HepG2 (cell line): Measurements from ENCODE around the gene RCBTB1. TPM values are rescaled to one million over a fixed set of nuclear protein-coding genes. Genes with fewer than 3 reads are reported as not detected.

Experiments used
- ATAC-seq: fragments of 200-7000 bp; cut with Tn5 transposase; 3 replicates; pipeline ENCODE4 v1.9.1; 2020; ENCODE audit warnings: mild to moderate bottlenecking, moderate library complexity
- BruUV-seq: library from RNA; stranded (reverse); fragments of 400-500 nt; replicated peaks from 2 replicates; lab custom pipeline; 2021; lab: Mats Ljungman, UMichigan
- CTCF ChIA-PET: fragments of 300-600 bp; formaldehyde crosslinking; extraction: SDS; loops from one replicate; lab custom pipeline; 2021; ENCODE audit warnings: low total read pairs, inconsistent platforms, low intra/inter-chr PET ratio; lab: Yijun Ruan, JAX
- POLR2A ChIA-PET: fragments of 350-600 bp; sonication (Branson Sonifier 250); formaldehyde crosslinking; loops from one replicate; lab custom pipeline; 2020; ENCODE audit warnings: antibody characterized with exemption, inconsistent platforms; lab: Yijun Ruan, JAX
- DNase-seq: peaks from one replicate; pipeline ENCODE4 v3.0.0-alpha.2; 2015; ENCODE audit warnings: low spot score
- FAIRE-seq: peaks from 3 replicates; lab custom pipeline; 2011; peaks lifted over from hg19 to GRCh38; lab: Jason Lieb, UNC
- H2AFZ ChIP-seq: one replicate; pipeline ENCODE4 v1.6.1; 2011; ENCODE audit warnings: low read length, inconsistent platforms
- H3K27ac ChIP-seq: fragments of 300-600 bp; 3 replicates; pipeline ENCODE4 v1.8.0; 2011; ENCODE audit warnings: mixed run types, mild to moderate bottlenecking, mixed read lengths, low read length, inconsistent platforms; ENCODE audit not compliant: insufficient read depth; ENCODE audit errors: extremely low read length
- H3K27me3 ChIP-seq, 2 experiments: fragments of 200-600 bp in 1 of 2; 2 replicates in 1 of 2; 3 replicates in 1 of 2; pipeline versions ENCODE4 v1.6.0 to v1.8.0; 2011; ENCODE audit warnings: low read length in 2 of 2, mild to moderate bottlenecking in 2 of 2, moderate library complexity in 2 of 2, inconsistent platforms in 1 of 2; ENCODE audit not compliant: insufficient read depth in 2 of 2, control insufficient read depth in 1 of 2
- H3K36me3 ChIP-seq, 2 experiments: fragments of 200-600 bp in 1 of 2; replicated peaks in 1 of 2; 2 replicates in 1 of 2; 3 replicates in 1 of 2; pipeline versions ENCODE4 v1.5.1 to v1.8.0; 2011; ENCODE audit warnings: low read length in 2 of 2, inconsistent platforms in 1 of 2; ENCODE audit not compliant: insufficient read depth in 2 of 2, control insufficient read depth in 1 of 2
- H3K4me1 ChIP-seq: 2 replicates; pipeline ENCODE4 v1.5.1; 2012; ENCODE audit warnings: low read length, inconsistent platforms; ENCODE audit not compliant: insufficient read depth
- H3K4me2 ChIP-seq: 2 replicates; pipeline ENCODE4 v1.6.0; 2011; ENCODE audit warnings: low read depth, low read length, inconsistent platforms
- H3K4me3 ChIP-seq, 3 experiments: fragments of 200-600 bp in 1 of 3; sonication (generic), shearing (Covaris generic) in 1 of 3; replicated peaks in 1 of 3; 2 replicates each; pipeline ENCODE4 v1.5.1; 2011 to 2016; ENCODE audit warnings: low read length in 3 of 3, inconsistent platforms in 2 of 3, low read depth in 2 of 3, mild to moderate bottlenecking in 2 of 3, control low read depth in 1 of 3, mixed read lengths in 1 of 3; ENCODE audit not compliant: insufficient read depth in 1 of 3
- H3K79me2 ChIP-seq: one replicate; pipeline ENCODE4 v1.6.1; 2011; ENCODE audit warnings: low read length, inconsistent platforms; ENCODE audit not compliant: insufficient read depth
- H3K9ac ChIP-seq: 2 replicates; pipeline ENCODE4 v1.6.0; 2011; ENCODE audit warnings: mild to moderate bottlenecking, low read depth, low read length, inconsistent platforms; ENCODE audit not compliant: insufficient read depth
- H3K9me3 ChIP-seq: 2 replicates; pipeline ENCODE4 v1.5.1; 2012; ENCODE audit warnings: mild to moderate bottlenecking, low read length
- H4K20me1 ChIP-seq: 2 replicates; pipeline ENCODE4 v1.6.0; 2011; ENCODE audit warnings: inconsistent platforms, mild to moderate bottlenecking, low read length, moderate library complexity; ENCODE audit not compliant: insufficient read depth
- GATA4 ChIP-seq: sonication (generic); IDR thresholded peaks from 2 replicates; pipeline ENCODE4 v1.6.1; 2016; ENCODE audit warnings: antibody characterized with exemption, low read depth, borderline replicate concordance
- HIVEP1 ChIP-seq: sonication (generic); formaldehyde crosslinking; IDR thresholded peaks from 2 replicates; pipeline ENCODE4 v1.4.0; 2020; ENCODE audit warnings: mild to moderate bottlenecking, missing genetic modification reagents
- SIX1 ChIP-seq: sonication (generic); formaldehyde crosslinking; IDR thresholded peaks from 2 replicates; pipeline ENCODE4 v1.4.0; 2020; ENCODE audit warnings: missing genetic modification reagents, borderline replicate concordance
- TARDBP ChIP-seq: sonication (generic); formaldehyde crosslinking; IDR thresholded peaks from 2 replicates; pipeline ENCODE4 v1.8.0; 2022; ENCODE audit warnings: mild to moderate bottlenecking, missing genetic modification reagents
- THYN1 ChIP-seq: sonication (generic); formaldehyde crosslinking; IDR thresholded peaks from 2 replicates; pipeline ENCODE4 v1.8.1; 2023; ENCODE audit warnings: low read depth, mild to moderate bottlenecking, moderate library complexity, missing genetic modification reagents, borderline replicate concordance
- ZNF292 ChIP-seq: sonication (generic); formaldehyde crosslinking; IDR thresholded peaks from 2 replicates; pipeline ENCODE4 v1.8.1; 2022; ENCODE audit warnings: mild to moderate bottlenecking, low read depth, missing genetic modification reagents, borderline replicate concordance
- ZNF816 ChIP-seq: sonication (generic); formaldehyde crosslinking; IDR thresholded peaks from 2 replicates; pipeline ENCODE4 v1.8.0; 2022; ENCODE audit warnings: missing genetic modification reagents, mild to moderate bottlenecking, borderline replicate concordance
- WGBS: methylation state at CpG from one replicate; pipeline ENCODE4 v1.1.6; 2017; ENCODE audit warnings: low lambda C conversion rate; 5-methylcytosine and 5-hydroxymethylcytosine counted together
- in situ Hi-C: cut with HindIII; loops from 2 replicates; pipeline ENCODE4 v1.10.0; 2017; ENCODE audit warnings: low pct_unique_long_range_greater_than_20kb; ENCODE audit not compliant: extremely low pct_ligation_motif_present
- intact Hi-C: fragments of 100-400 bp; cut with micrococcal nuclease; formaldehyde crosslinking; loops from one replicate; pipeline ENCODE4 v1.10.0; 2022; ENCODE audit not compliant: unreplicated experiment
- polyA plus RNA-seq, 8 experiments: library from polyadenylated mRNA; depleted of rRNA in 3 of 8; stranded (reverse) in 7 of 8; unstranded in 1 of 8; fragments of >200 nt; fragmentation: Illumina TruSeq in 4 of 8; extraction: Trizol in 4 of 8; gene quantifications; 2 replicates each; pipeline versions ENCODE4 v1.2.1 to v1.2.3, GENCODE V29; 2011 to 2016; ENCODE audit warnings: low read depth in 4 of 8, missing spikeins in 1 of 8, mixed read lengths in 1 of 8; ENCODE audit not compliant: insufficient read depth in 1 of 8
- total RNA-seq, 5 experiments: library from RNA; depleted of rRNA; stranded (reverse); fragments of >200 nt; fragmentation: Illumina TruSeq; extraction: Trizol; gene quantifications; 2 replicates each; pipeline ENCODE4 v1.2.3, GENCODE V29; 2016; ENCODE audit warnings: low read depth in 1 of 5
- TF ChIP-seq, protein P1 (sequence below): sonication (generic); formaldehyde crosslinking; IDR thresholded peaks from 2 replicates; pipeline ENCODE4 v1.5.1; 2020; ENCODE audit warnings: missing genetic modification reagents, mild to moderate bottlenecking, borderline replicate concordance
- TF ChIP-seq, protein P2 (sequence below): sonication (generic); formaldehyde crosslinking; IDR thresholded peaks from 2 replicates; pipeline ENCODE4 v1.4.0; 2020; ENCODE audit warnings: missing genetic modification reagents, borderline replicate concordance
- TF ChIP-seq, protein P3 (sequence below): sonication (generic); formaldehyde crosslinking; IDR thresholded peaks from 2 replicates; pipeline ENCODE4 v1.8.0; 2022; ENCODE audit warnings: mild to moderate bottlenecking, missing genetic modification reagents, borderline replicate concordance
- TF ChIP-seq, protein P4 (sequence below): sonication (generic); formaldehyde crosslinking; IDR thresholded peaks from 2 replicates; pipeline ENCODE4 v1.4.0; 2020; ENCODE audit warnings: missing genetic modification reagents

RCBTB1 gene
- total and polyA plus RNA-seq, 2 of the 13 experiments (the other 11 are each of a cell fraction or from before 2014, with no cell fraction given): 13.4 to 21.6 TPM

DNA sequence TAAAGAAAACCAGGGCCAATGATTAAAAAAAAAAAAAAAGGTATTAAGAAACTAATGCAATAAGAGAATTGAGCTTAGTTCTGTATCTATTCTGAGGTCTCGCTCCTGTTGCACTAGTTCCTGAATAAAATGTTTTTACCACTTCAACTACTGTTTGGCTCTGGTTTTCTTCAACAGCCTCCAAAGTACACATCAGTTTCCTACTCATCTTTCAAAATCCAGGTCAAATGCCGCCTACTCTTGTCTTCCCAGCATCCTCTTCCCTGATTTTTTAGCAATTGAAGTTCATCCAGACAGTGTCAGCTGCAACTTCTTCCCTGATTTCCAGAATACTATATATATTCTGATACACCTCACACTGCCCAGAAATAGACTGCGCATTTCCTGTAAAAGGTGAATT, 1.4 kb upstream of the RCBTB1 start (continued):
- TF ChIP-seq SIX1: 0 out of 2 replicates have a peak, but pooled peaks have one; percentile 22

DNA sequence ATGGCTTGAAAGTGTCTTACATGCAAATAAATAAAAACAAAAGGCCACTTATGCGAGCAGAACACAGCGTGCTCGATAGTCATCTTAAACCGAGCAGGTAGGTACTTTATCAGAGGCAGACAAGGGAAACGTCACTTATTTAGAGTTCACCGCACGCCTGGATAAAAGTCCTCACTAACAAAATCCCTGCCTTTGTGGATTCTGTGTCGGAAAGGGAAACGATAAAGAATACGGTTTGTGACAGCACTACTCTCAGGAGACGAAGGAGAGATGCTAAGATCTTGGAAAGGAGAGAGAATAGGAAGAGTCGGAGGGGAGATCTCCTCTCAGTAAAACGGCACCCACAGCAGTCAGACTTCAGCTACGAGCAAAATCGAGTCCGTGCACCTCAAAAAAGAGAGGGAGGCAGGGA, 581 bp downstream of the RCBTB1 start:
- no peak for DNase-seq
- intact Hi-C loops (loop anchor here (1.0 to 2.0 kb wide), 2 partner anchors 24 to 36 kb away; no protein-coding TSS in a partner anchor), in situ Hi-C loops (no loop called here)
- TF ChIP-seq, protein P1, sequence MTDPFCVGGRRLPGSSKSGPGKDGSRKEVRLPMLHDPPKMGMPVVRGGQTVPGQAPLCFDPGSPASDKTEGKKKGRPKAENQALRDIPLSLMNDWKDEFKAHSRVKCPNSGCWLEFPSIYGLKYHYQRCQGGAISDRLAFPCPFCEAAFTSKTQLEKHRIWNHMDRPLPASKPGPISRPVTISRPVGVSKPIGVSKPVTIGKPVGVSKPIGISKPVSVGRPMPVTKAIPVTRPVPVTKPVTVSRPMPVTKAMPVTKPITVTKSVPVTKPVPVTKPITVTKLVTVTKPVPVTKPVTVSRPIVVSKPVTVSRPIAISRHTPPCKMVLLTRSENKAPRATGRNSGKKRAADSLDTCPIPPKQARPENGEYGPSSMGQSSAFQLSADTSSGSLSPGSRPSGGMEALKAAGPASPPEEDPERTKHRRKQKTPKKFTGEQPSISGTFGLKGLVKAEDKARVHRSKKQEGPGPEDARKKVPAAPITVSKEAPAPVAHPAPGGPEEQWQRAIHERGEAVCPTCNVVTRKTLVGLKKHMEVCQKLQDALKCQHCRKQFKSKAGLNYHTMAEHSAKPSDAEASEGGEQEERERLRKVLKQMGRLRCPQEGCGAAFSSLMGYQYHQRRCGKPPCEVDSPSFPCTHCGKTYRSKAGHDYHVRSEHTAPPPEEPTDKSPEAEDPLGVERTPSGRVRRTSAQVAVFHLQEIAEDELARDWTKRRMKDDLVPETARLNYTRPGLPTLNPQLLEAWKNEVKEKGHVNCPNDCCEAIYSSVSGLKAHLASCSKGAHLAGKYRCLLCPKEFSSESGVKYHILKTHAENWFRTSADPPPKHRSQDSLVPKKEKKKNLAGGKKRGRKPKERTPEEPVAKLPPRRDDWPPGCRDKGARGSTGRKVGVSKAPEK (CRISPR knock-in tag): 0 out of 2 replicates have a peak, but pooled peaks have one; percentile 12
- TF ChIP-seq HIVEP1 (CRISPR knock-in tag) (no peak), ZNF292 (CRISPR knock-in tag) (0 out of 2 replicates have a peak, but pooled peaks have one; percentile 1), TARDBP (CRISPR knock-in tag) (0 out of 2 replicates have a peak, but pooled peaks have one; percentile 19), GATA4 (no peak), ZNF816 (CRISPR knock-in tag) (peak; percentile 10; the same call in 1 of the 2 replicates), THYN1 (CRISPR knock-in tag) (peak; percentile 41; the same call in 1 of the 2 replicates)
- TF ChIP-seq, protein P2, sequence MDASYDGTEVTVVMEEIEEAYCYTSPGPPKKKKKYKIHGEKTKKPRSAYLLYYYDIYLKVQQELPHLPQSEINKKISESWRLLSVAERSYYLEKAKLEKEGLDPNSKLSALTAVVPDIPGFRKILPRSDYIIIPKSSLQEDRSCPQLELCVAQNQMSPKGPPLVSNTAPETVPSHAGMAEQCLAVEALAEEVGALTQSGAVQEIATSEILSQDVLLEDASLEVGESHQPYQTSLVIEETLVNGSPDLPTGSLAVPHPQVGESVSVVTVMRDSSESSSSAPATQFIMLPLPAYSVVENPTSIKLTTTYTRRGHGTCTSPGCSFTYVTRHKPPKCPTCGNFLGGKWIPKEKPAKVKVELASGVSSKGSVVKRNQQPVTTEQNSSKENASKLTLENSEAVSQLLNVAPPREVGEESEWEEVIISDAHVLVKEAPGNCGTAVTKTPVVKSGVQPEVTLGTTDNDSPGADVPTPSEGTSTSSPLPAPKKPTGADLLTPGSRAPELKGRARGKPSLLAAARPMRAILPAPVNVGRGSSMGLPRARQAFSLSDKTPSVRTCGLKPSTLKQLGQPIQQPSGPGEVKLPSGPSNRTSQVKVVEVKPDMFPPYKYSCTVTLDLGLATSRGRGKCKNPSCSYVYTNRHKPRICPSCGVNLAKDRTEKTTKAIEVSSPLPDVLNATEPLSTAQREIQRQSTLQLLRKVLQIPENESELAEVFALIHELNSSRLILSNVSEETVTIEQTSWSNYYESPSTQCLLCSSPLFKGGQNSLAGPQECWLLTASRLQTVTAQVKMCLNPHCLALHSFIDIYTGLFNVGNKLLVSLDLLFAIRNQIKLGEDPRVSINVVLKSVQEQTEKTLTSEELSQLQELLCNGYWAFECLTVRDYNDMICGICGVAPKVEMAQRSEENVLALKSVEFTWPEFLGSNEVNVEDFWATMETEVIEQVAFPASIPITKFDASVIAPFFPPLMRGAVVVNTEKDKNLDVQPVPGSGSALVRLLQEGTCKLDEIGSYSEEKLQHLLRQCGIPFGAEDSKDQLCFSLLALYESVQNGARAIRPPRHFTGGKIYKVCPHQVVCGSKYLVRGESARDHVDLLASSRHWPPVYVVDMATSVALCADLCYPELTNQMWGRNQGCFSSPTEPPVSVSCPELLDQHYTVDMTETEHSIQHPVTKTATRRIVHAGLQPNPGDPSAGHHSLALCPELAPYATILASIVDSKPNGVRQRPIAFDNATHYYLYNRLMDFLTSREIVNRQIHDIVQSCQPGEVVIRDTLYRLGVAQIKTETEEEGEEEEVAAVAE (CRISPR knock-in tag): no peak
- TF ChIP-seq, protein P3, sequence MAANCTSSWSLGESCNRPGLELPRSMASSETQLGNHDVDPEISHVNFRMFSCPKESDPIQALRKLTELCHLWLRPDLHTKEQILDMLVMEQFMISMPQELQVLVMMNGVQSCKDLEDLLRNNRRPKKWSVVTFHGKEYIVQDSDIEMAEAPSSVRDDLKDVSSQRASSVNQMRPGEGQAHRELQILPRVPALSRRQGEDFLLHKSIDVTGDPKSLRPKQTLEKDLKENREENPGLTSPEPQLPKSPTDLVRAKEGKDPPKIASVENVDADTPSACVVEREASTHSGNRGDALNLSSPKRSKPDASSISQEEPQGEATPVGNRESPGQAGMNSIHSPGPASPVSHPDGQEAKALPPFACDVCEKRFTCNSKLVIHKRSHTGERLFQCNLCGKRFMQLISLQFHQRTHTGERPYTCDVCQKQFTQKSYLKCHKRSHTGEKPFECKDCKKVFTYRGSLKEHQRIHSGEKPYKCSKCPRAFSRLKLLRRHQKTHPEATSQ (CRISPR knock-in tag): 0 out of 2 replicates have a peak, but pooled peaks have one; percentile 4
- TF ChIP-seq, protein P4, sequence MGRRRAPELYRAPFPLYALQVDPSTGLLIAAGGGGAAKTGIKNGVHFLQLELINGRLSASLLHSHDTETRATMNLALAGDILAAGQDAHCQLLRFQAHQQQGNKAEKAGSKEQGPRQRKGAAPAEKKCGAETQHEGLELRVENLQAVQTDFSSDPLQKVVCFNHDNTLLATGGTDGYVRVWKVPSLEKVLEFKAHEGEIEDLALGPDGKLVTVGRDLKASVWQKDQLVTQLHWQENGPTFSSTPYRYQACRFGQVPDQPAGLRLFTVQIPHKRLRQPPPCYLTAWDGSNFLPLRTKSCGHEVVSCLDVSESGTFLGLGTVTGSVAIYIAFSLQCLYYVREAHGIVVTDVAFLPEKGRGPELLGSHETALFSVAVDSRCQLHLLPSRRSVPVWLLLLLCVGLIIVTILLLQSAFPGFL: no peak
- Histone ChIP-seq H3K27me3 (no peaks in the 10 kb centered on the region; a peak in 1 of 5 replicates), H3K4me3 (peak overlapping the region; percentile 82 to 93 (median 89)), H3K36me3 (peaks cover 0 to 18% of the 10 kb centered on the region in 2 experiments; a peak in 3 of 5 replicates), H3K9ac (peak overlapping the region; percentile 78), H3K4me1 (peaks cover 54% of the 10 kb centered on the region), H2AFZ (peak overlapping the region; percentile 90), H3K9me3 (no peaks in the 10 kb centered on the region), H3K79me2 (peaks cover 17% of the 10 kb centered on the region), H3K4me2 (peak overlapping the region; percentile 100), H4K20me1 (no peaks in the 10 kb centered on the region), H3K27ac (peak overlapping the region; percentile 69)
- BruUV-seq: no TSS peak
- ATAC-seq: peak; percentile 5
- POLR2A ChIA-PET: interaction anchor here (1.3 to 3.1 kb wide), 5 partner anchors 10 to 141 kb away, joined by 3 to 15 read pairs (median 8); partner anchors contain the start of genes CAB39L, PHF11 and SETDB2
- CTCF ChIA-PET: no interaction called here
- no peak for FAIRE-seq
- under 1% methylated on average over 16 of the region's 16 CpGs for WGBS
